Cardiac fibroblast (primary cell): ENCODE data around the gene BMPER.

Source experiments
- DNase-seq, 2 donors: peaks; one replicate each; pipeline versions ENCODE4 v3.0.0 to v3.0.0-alpha.2; 2010; ENCODE audit warnings: low read depth in 2 of 2
- H3K4me3 ChIP-seq, 2 donors: replicated peaks in 1 of 2; 1 replicate in 1 of 2; 2 replicates in 1 of 2; pipeline ENCODE4 v1.5.1; 2011; ENCODE audit warnings: low read depth in 2 of 2, low read length in 2 of 2, mild to moderate bottlenecking in 2 of 2, moderate library complexity in 1 of 2
- CTCF ChIP-seq: IDR thresholded peaks from one replicate; pipeline ENCODE4 v1.5.1; 2011; ENCODE audit warnings: low read depth, mild to moderate bottlenecking, low read length, inconsistent platforms

The BMPER gene

GRCh38 chr7:33968591-33968990, 63.3 kb downstream of the BMPER start:
- H3K4me3 ChIP-seq: no peak overlapping the region
- TF ChIP-seq CTCF: no peak
- DNase-seq: no peak

GRCh38 chr7:33970536-33970935, 65.2 kb downstream of the BMPER start:
- no peak for DNase-seq
- H3K4me3 ChIP-seq: no peak overlapping the region
- no peak for TF ChIP-seq CTCF

- DNase-seq: no peak
- no peak overlapping the region for H3K4me3 ChIP-seq
- TF ChIP-seq CTCF: no peak
Observed at GRCh38 chr7:33971106-33971505, 65.8 kb downstream of the BMPER start.

GRCh38 chr7:33973231-33974015, 68.1 kb downstream of the BMPER start:
- no peak overlapping the region for H3K4me3 ChIP-seq
- no peak for TF ChIP-seq CTCF
- DNase-seq: no peak

GRCh38 chr7:33979300-33979806, 74.0 kb downstream of the BMPER start:
- no peak for DNase-seq
- TF ChIP-seq CTCF: no peak
- no peak overlapping the region for H3K4me3 ChIP-seq

GRCh38 chr7:33979807-33980355, 74.5 kb downstream of the BMPER start:
- TF ChIP-seq CTCF: no peak
- no peak overlapping the region for H3K4me3 ChIP-seq
- peak; percentile 75 to 79 for DNase-seq
